Hepatocyte (in vitro differentiated cells): ENCODE data around the gene CELSR1. TPM values are rescaled to one million over a fixed set of nuclear protein-coding genes. Genes with fewer than 3 reads are reported as not detected.

ENCODE experiments used
- DNase-seq: peaks from one replicate; pipeline ENCODE4 v3.0.0-alpha.2; 2016; ENCODE audit warnings: low spot score
- H2AFZ ChIP-seq: fragments of 200-600 bp; sonication (generic); 2 replicates; pipeline ENCODE4 v1.6.0; 2016; ENCODE audit warnings: antibody characterized with exemption, mild to moderate bottlenecking
- H3K27ac ChIP-seq: fragments of 200-600 bp; sonication (generic); 2 replicates; pipeline ENCODE4 v1.5.1; 2016; ENCODE audit warnings: mild to moderate bottlenecking
- H3K27me3 ChIP-seq: fragments of 200-600 bp; sonication (generic); 2 replicates; pipeline ENCODE4 v1.6.1; 2016
- H3K36me3 ChIP-seq: fragments of 200-600 bp; sonication (generic); replicated peaks from 2 replicates; pipeline ENCODE4 v1.5.1; 2016; ENCODE audit warnings: low read depth; ENCODE audit not compliant: insufficient read depth
- H3K4me1 ChIP-seq: fragments of 200-600 bp; sonication (generic); 2 replicates; pipeline ENCODE4 v1.5.1; 2016; ENCODE audit warnings: mild to moderate bottlenecking, moderate library complexity; ENCODE audit not compliant: insufficient read depth
- H3K4me2 ChIP-seq: fragments of 200-600 bp; sonication (generic); 2 replicates; pipeline ENCODE4 v1.6.0; 2016
- H3K4me3 ChIP-seq: fragments of 200-600 bp; sonication (generic); 2 replicates; pipeline ENCODE4 v1.5.1; 2016; ENCODE audit warnings: mild to moderate bottlenecking
- H3K79me2 ChIP-seq: fragments of 200-600 bp; sonication (generic); 2 replicates; pipeline ENCODE4 v1.6.0; 2017; ENCODE audit warnings: mild to moderate bottlenecking
- H3K9me2 ChIP-seq: fragments of 200-600 bp; sonication (generic); replicated peaks from 2 replicates; pipeline ENCODE4 v1.6.0; 2017; ENCODE audit warnings: mild to moderate bottlenecking; ENCODE audit not compliant: insufficient read depth
- H3K9me3 ChIP-seq: fragments of 200-600 bp; sonication (generic); 2 replicates; pipeline ENCODE4 v1.5.1; 2016; ENCODE audit warnings: low read depth, mild to moderate bottlenecking
- H4K20me1 ChIP-seq: fragments of 200-600 bp; sonication (generic); 2 replicates; pipeline ENCODE4 v1.6.0; 2016; ENCODE audit warnings: mild to moderate bottlenecking; ENCODE audit not compliant: insufficient read depth, poor library complexity, severe bottlenecking
- CTCF ChIP-seq: fragments of 200-600 bp; sonication (generic); IDR thresholded peaks from 2 replicates; pipeline ENCODE4 v1.5.1; 2016; ENCODE audit warnings: antibody characterized with exemption, mild to moderate bottlenecking; ENCODE audit not compliant: poor library complexity
- EZH2 ChIP-seq: fragments of 200-600 bp; sonication (generic); IDR thresholded peaks from 2 replicates; pipeline ENCODE4 v1.6.1; 2016; ENCODE audit warnings: antibody characterized with exemption, mild to moderate bottlenecking, borderline replicate concordance
- EZH2phosphoT487 ChIP-seq: fragments of 200-600 bp; sonication (generic); IDR thresholded peaks from one replicate; pipeline ENCODE4 v1.6.1; 2018; ENCODE audit warnings: antibody characterized with exemption, mild to moderate bottlenecking, low read depth, moderate library complexity; ENCODE audit not compliant: unreplicated experiment, severe bottlenecking
- WGBS: methylation state at CpG from one replicate; pipeline ENCODE4 v1.1.6; 2016; ENCODE audit warnings: low lambda C conversion rate; ENCODE audit errors: missing lambda C conversion rate; 5-methylcytosine and 5-hydroxymethylcytosine counted together
- polyA plus RNA-seq: library from polyadenylated mRNA; unstranded; fragments of >200 nt; fragmentation: Nextera tagmentation; extraction: Ambion mirVana; gene quantifications from 2 replicates; pipeline ENCODE4 v1.2.1, GENCODE V29; 2016
- total RNA-seq: library from RNA; depleted of rRNA; stranded (reverse); fragments of >200 nt; gene quantifications from 2 replicates; pipeline ENCODE4 v1.2.3, GENCODE V29; 2014

CELSR1 gene
- total and polyA plus RNA-seq, 2 experiments from 2014 or later = 3.0 to 8.7 TPM

DNA sequence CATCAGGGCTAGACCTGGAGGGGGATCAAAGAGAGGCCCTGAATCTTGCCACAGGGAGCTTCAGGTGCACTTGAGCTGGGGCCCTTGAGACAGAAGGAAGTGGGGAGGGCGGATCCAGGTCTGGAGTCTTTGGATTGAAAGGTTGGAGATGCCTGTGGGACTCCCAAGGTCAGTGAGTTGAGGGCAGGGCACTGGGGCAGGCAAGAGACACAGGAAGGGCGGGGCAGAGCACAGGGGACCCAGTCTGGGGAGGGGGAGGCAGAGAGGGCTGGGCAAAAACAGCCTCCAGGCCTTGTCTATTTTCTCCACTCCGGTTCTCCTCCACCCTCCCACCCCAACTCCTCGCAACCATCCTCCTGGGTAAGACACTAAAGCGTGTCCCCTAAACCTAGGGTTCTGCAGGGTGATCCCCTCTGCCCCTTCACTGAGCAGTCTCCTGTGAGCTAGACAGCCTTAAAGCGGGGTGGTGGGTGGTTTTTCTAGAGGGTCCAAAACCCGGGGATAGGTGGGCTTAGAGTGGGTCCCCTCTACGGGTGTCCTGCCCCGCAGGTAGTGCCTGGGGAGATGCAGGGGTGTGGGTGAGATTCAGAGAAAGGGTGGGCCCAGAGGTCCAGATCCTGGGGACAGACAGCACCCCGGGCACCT lies 38.6 kb upstream of the CELSR1 start:
- no peak for TF ChIP-seq EZH2phosphoT487
- TF ChIP-seq EZH2 = no peak
- TF ChIP-seq CTCF = no peak
- DNase-seq = peak; percentile 45
- Histone ChIP-seq H3K27ac (peak overlapping the region; percentile 94), H3K4me2 (peak overlapping the region; percentile 82), H3K9me3 (no peaks in the 10 kb centered on the region), H3K4me1 (peaks cover 46% of the 10 kb centered on the region), H3K9me2 (no peaks in the 10 kb centered on the region), H3K79me2 (peaks cover 32% of the 10 kb centered on the region), H3K4me3 (peak overlapping the region; percentile 30), H3K36me3 (no peaks in the 10 kb centered on the region), H4K20me1 (peaks cover 9% of the 10 kb centered on the region), H2AFZ (peak overlapping the region; percentile 16), H3K27me3 (no peaks in the 10 kb centered on the region)
- WGBS = 55% methylated on average over 10 of the region's 10 CpGs

- Histone ChIP-seq H3K4me3 (no peak overlapping the region), H3K9me2 (no peaks in the 10 kb centered on the region), H3K4me1 (peaks cover 39% of the 10 kb centered on the region), H3K9me3 (no peaks in the 10 kb centered on the region), H3K27me3 (no peaks in the 10 kb centered on the region), H4K20me1 (peaks cover 9% of the 10 kb centered on the region), H3K27ac (peak overlapping the region; percentile 94), H3K36me3 (no peaks in the 10 kb centered on the region), H2AFZ (no peak overlapping the region), H3K4me2 (peak overlapping the region; percentile 82), H3K79me2 (peaks cover 24% of the 10 kb centered on the region)
- 47% methylated on average over 19 of the region's 19 CpGs for WGBS
- peak; percentile 79 for DNase-seq
- no peak for TF ChIP-seq EZH2
- no peak for TF ChIP-seq EZH2phosphoT487
- no peak for TF ChIP-seq CTCF
Observed at GRCh38 chr22:46574993-46575910, 37.8 kb upstream of the CELSR1 start.

DNA sequence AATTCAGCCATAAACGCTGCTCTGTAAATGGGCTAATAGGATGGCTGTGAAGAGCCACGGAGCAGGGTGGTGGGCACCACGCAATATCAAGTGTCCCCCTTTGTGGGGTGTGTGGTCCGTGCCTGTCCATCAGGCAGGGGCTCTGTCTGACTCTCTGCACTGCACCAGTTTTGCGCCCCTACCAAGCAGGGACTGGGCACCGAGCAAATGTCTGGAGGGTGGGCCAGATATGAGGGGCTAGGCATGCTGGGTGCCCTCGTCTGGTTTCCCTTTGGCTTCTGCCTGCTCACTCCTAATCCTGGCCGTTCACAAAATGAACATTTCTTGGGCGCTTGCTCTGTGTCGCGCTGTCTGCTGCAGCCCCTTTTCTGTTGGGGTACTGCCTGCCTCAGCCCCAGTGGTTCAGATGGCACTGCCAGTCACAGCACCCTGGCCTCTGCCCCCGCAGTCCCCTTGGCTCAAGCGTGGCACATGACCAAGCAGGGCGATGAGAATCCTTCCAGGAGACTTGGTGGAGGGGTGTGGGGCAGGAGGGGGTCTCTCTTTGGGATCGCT lies 37.1 kb upstream of the CELSR1 start:
- no peaks in the 10 kb centered on the region for H3K36me3 ChIP-seq
- peaks cover 17% of the 10 kb centered on the region for H3K79me2 ChIP-seq
- no peaks in the 10 kb centered on the region for H3K9me2 ChIP-seq
- no peak overlapping the region for H3K4me2 ChIP-seq
- no peak overlapping the region for H3K4me3 ChIP-seq
- 92% methylated on average over 15 of the region's 15 CpGs for WGBS
- no peaks in the 10 kb centered on the region for H3K9me3 ChIP-seq
- H4K20me1 ChIP-seq = peaks cover 2% of the 10 kb centered on the region
- peaks cover 31% of the 10 kb centered on the region for H3K4me1 ChIP-seq
- TF ChIP-seq EZH2phosphoT487 = no peak
- no peak for TF ChIP-seq CTCF
- no peak for TF ChIP-seq EZH2
- no peak for DNase-seq
- no peaks in the 10 kb centered on the region for H3K27me3 ChIP-seq
- no peak overlapping the region for H2AFZ ChIP-seq
- H3K27ac ChIP-seq = peak overlapping the region; percentile 94
